ENCODE data around the gene SAMD14. TPM values are rescaled to one million over a fixed set of nuclear protein-coding genes. Genes with fewer than 3 reads are reported as not detected.

SAMD14 gene
- total RNA-seq, 2 donors from 2014 or later = 1.7 to 5.8 TPM

DNA sequence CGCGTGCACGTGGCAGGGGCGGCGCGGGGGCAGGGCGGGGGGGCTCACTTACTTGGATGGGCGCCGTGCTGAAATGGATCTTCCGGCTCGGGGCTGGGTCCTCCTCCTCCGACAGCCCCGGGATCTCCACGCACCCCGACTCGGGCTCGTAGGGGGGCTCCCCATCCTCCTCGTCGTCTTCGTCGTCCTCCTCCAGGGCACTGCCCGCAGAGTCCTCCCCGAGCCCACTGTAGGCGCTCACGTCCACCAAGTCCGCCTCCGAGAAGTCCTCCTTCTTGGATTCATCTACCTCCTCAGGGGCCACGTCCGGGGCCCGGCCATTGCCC, 19.1 kb upstream of the SAMD14 start:
- Mint-ChIP-seq H3K27ac (peak overlapping the region; percentile 98), H3K4me3 (peak overlapping the region; percentile 98), H3K27me3 (no peaks in the 10 kb centered on the region), H3K4me1 (peaks cover 42% of the 10 kb centered on the region), H3K36me3 (ENCODE audit: low read depth) (peaks cover 11% of the 10 kb centered on the region)
- no peaks in the 10 kb centered on the region for H3K9me3 ChIP-seq (ENCODE audit: control insufficient read depth, low read length, poor library complexity, severe bottlenecking)
- no peak for DNase-seq
- ATAC-seq = no peak

DNA sequence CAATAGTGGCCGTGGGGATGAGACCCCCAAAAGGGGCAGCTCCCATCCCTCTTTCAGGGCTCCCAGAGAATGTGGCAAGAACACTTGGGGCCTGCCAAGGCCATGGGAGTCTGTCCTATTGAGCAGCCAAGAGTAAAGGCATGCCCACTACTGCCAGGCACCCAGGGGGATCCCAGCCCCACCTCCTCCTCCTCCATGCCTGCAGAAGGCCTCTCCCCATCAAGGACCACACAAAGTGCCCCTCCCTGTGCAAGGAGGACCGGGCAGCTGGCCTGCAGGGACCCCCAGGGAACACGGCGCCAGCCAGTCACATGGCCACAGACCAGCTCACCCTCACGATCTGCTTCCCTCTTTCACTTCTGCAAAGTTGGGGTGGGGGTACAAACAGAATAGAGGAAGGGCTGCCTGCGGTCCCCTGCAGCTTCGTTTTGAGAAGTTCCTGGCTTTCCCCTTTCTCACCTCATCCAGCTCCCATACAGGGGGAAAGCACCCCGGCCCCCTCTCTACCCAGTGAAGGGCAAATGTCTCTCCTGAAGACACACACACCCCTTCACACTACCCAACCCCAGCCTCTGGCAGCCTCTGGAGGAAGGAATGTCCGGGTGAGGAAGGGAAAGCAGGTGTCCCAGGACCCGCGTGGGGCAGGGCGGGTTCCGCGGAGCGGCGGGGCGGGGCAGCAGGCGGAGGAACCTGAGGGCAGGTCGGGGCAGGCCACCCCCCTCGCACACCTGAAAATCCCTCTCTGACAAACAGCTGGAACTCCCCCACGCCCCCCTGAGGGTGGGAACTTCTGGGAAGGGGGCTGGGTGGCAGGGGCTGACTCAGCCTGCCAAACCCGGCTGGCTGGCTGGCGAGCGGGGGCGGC, 18.5 kb upstream of the SAMD14 start:
- Mint-ChIP-seq H3K4me1 (peaks cover 48% of the 10 kb centered on the region), H3K4me3 (peak overlapping the region; percentile 98)
- DNase-seq = peak; percentile 46 to 76 (median 62)

DNA sequence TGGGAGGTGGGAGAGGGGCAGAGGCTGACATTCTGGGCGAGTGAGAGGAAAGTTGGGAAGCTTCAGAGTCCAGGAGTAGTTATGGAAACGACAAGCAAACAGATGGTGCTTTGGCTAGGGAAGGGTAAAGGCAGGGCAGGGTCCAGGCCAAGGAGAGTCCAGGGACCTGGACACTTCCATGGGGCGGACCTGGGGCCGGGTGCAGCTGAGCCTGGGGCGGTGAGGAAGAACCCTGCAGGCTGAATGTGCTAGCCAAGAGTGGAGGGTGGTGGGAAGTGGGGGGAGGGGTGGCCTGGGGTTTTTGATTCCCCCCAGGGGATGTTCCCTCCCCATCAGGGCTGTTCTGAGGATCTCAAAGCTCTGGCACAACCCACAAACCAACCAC, 17.9 kb upstream of the SAMD14 start:
- no peak for ATAC-seq
- H3K9me3 ChIP-seq (ENCODE audit: control insufficient read depth, low read length, poor library complexity, severe bottlenecking) = no peaks in the 10 kb centered on the region
- Mint-ChIP-seq H3K4me1 (peaks cover 53% of the 10 kb centered on the region), H3K36me3 (ENCODE audit: low read depth) (peaks cover 14% of the 10 kb centered on the region), H3K27me3 (no peaks in the 10 kb centered on the region), H3K27ac (peak overlapping the region; percentile 98), H3K4me3 (peak overlapping the region; percentile 98)
- no peak for DNase-seq

More for the DNA sequence above, 18.5 kb upstream of the SAMD14 start:
- H3K9me3 ChIP-seq (ENCODE audit: control insufficient read depth, low read length, poor library complexity, severe bottlenecking) = no peaks in the 10 kb centered on the region
- Mint-ChIP-seq H3K27ac (peak overlapping the region; percentile 98), H3K27me3 (no peaks in the 10 kb centered on the region), H3K36me3 (ENCODE audit: low read depth) (peaks cover 11% of the 10 kb centered on the region)
- peak; percentile 31 for ATAC-seq

DNA sequence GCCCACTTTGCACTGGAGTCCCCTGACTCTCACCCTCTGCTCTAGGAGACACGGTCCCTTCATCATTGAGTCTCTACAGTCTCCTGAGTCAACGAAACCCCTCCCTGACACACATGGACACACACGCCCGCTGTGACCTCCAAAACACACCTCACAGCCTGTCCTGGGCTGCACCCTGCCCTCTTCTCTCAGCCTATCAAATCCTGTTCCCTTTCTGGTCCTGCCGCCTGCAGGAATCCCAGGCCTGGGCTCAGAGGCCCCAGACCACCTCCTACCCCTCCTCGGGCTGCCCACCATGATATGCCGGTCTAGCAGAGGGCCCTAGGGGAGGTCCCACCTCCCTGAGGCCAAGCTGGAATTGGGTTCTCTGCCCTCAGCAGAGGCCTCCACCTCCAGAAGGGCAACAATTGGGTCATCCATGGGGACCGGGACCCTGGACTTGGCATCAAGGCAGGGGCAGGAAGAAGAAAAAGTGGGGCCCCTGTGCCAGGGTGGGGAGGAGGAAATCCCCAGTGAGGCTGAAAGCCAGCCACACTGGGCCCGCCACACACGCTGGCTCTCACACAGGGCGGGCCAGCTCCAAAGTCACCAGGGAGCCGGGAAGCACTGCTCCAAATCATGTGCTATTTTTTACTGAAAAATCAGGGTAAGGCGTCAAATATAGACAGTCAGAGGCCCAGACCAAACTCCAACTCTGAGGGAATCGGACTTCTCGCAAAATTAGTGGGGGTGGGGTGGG, 17.1 kb upstream of the SAMD14 start:
- H3K4me3 Mint-ChIP-seq = peak overlapping the region; percentile 98
- ATAC-seq = no peak
- peaks cover 17% of the 10 kb centered on the region for H3K36me3 Mint-ChIP-seq (ENCODE audit: low read depth)
- DNase-seq = no peak
- H3K4me1 Mint-ChIP-seq = peaks cover 58% of the 10 kb centered on the region
- H3K27me3 Mint-ChIP-seq = no peaks in the 10 kb centered on the region
- peak overlapping the region; percentile 98 for H3K27ac Mint-ChIP-seq
- no peaks in the 10 kb centered on the region for H3K9me3 ChIP-seq (ENCODE audit: control insufficient read depth, low read length, poor library complexity, severe bottlenecking)

DNA sequence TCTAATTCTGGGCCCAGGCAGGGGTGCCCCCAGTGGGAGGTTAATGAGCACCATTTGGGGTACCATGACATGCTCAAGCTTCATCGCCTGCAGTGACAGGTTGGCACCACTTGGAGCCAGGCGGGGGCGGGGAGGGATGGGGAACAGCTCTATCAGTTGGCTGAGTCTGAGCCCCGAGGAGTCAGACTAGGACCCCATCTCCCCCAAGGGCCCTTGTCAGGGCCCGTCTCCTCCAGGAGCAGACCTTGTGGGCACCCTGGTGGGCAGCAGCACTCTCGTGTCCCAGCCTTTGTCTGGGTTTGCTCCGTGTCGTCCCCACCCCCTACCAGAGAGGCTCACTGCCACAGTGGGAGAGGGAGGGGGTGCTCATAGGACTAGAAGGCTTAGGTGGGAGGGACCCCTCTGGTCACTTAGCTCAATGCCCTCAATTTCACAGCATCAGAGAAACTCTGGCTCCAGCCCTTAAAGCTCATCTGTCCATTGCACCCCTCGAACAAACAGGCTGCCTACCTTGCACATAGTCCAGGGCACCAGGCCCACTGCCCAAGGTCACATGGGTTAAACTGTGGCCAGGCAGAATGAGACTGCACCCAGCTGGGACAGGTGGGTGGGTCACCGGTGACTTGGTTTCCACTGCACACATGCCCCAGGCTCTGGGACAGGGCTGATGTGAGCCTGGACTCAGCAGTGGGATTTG, 16.4 kb upstream of the SAMD14 start:
- H3K36me3 Mint-ChIP-seq (ENCODE audit: low read depth) = peaks cover 21% of the 10 kb centered on the region
- H3K4me3 Mint-ChIP-seq = peak overlapping the region; percentile 98
- ATAC-seq = no peak
- no peaks in the 10 kb centered on the region for H3K27me3 Mint-ChIP-seq
- H3K4me1 Mint-ChIP-seq = peaks cover 62% of the 10 kb centered on the region
- H3K9me3 ChIP-seq (ENCODE audit: control insufficient read depth, low read length, poor library complexity, severe bottlenecking) = no peaks in the 10 kb centered on the region
- H3K27ac Mint-ChIP-seq = peak overlapping the region; percentile 98
- no peak for DNase-seq

DNA sequence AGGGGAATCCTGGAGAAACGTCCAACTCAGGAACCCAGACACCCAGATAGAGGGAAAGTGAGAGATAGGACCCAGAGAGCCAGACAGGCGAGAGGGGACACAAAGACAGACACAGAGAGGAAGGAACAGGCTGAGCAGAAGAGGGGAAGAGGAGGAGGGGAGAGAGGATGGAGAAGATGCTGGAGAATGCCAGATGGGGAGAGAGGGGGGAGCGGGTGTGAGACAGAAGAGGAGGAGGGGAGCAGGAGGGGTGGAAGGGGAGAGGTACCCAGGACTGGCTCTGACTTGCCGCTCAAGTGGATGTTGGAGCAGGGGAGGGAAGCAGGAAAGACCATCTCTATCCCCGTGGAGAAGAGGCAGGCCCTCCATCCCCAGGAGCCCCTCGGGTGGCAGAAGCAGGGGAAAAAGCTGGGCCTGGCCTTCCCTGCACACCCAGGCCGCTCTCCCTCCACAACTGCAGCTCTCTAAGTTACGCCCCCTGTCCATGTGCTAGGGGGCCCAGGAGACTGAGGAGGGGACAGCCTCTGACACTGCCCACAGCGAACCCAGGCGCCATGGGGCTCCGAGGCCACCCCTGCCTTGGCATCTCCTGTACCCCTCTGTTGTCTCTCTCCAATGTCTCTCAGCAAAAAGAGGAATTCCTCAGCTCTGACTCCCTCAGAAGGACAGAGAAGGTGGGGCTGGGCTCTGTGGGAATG, 15.7 kb upstream of the SAMD14 start:
- Mint-ChIP-seq H3K4me3 (peak overlapping the region; percentile 98), H3K27ac (peak overlapping the region; percentile 98), H3K27me3 (no peaks in the 10 kb centered on the region), H3K36me3 (ENCODE audit: low read depth) (peaks cover 21% of the 10 kb centered on the region), H3K4me1 (peaks cover 66% of the 10 kb centered on the region)
- H3K9me3 ChIP-seq (ENCODE audit: control insufficient read depth, low read length, poor library complexity, severe bottlenecking) = no peaks in the 10 kb centered on the region
- DNase-seq = no peak
- ATAC-seq = no peak

DNA sequence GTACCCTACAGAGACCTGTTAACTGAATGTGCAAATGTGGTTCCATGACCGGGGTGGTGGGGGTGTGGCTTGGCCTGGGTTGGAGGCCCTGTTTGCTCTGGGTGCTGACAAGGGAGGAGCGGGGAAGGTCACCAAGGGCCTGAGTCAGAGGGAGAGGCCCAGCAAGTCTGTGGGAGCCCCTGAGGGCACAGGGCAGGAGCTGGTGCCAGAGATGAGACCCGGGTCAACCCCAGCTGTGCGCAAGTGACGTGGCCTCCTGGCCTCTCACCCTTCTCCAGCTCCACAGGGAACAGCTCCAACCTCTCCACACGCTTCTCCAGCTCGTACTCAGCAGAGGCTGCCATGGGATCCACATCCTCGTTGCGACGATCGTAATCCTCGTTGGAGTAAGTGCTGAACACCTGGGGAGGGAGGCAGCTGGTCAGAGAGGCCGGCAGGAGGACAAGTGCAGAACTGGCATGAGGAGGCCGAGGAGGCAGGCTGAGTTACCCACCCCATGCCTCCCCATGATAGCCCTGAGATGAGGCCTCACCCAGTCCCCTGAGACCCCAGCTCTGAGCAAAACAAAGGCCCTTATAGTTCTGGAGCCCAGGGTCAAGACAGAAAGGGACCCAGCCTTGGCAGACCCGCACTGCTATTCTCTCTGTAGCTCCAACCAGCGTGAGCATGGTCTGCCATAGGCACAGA, 15.0 kb upstream of the SAMD14 start:
- no peaks in the 10 kb centered on the region for H3K27me3 Mint-ChIP-seq
- H3K27ac Mint-ChIP-seq = peak overlapping the region; percentile 91
- DNase-seq (no peak), ATAC-seq (no peak)
- no peaks in the 10 kb centered on the region for H3K9me3 ChIP-seq (ENCODE audit: control insufficient read depth, low read length, poor library complexity, severe bottlenecking)
- H3K4me1 Mint-ChIP-seq = peaks cover 73% of the 10 kb centered on the region
- H3K36me3 Mint-ChIP-seq (ENCODE audit: low read depth) = peaks cover 21% of the 10 kb centered on the region
- H3K4me3 Mint-ChIP-seq = peak overlapping the region; percentile 98

DNA sequence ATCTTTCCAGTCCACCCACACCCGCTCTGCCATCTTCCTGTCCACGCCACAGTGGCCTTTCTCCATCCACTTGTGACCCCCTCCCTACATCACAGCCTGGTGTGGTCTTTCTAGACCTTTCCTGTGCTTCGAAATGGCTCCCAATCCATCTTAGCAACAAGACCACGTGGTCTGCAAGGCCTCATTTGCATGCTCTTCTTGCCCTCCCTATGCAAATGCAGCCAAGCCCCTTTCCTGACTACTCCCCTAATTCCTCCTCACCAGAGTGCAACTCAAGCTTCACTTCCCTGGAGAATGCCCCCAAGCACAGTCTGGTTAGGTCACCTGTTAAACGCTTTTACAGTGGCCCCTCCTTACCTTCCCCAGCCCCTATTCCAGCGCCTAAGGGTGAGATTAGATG, 14.4 kb upstream of the SAMD14 start:
- Mint-ChIP-seq H3K4me1 (peaks cover 80% of the 10 kb centered on the region), H3K36me3 (ENCODE audit: low read depth) (peaks cover 21% of the 10 kb centered on the region)

DNA sequence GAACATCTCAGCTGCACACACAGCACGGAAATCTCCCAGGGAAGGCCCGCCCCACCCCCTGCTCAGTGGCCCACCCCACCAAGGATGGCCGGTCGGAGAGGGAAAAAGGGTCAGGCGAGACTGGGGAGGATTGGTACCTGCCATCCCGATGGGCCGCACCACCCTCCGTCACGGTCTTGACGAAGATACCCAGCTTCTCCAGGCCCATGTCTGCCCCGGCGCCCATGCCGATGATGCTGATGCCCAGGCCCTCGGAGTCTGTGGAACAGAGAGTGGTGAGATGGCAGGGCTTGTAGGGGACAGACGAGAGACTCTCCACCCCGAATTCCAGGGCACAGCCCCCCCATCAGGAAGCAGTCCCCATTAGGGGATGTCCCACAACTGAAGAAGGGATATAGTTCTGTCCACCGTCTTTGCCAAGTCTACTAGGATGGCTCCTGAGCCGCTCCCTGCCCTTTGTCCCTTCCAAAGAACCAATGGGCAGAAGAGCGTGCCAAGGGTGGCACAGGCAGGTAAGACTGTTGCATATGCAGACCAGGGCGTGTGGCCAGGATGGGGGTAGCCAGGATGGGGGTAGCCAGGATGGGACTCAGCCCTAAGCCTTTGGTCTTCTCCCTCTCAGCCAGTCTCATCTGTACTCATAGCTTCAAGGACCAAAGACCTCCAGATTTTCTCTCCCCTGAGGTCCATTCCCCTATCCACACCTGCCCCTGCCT, 13.7 kb upstream of the SAMD14 start:
- ATAC-seq (no peak), DNase-seq (no peak)
- Mint-ChIP-seq H3K36me3 (ENCODE audit: low read depth) (peaks cover 21% of the 10 kb centered on the region), H3K4me3 (peak overlapping the region; percentile 67), H3K27ac (peak overlapping the region; percentile 91), H3K4me1 (peaks cover 80% of the 10 kb centered on the region), H3K27me3 (no peaks in the 10 kb centered on the region)
- H3K9me3 ChIP-seq (ENCODE audit: control insufficient read depth, low read length, poor library complexity, severe bottlenecking) = no peaks in the 10 kb centered on the region

More for the DNA sequence above, 14.4 kb upstream of the SAMD14 start:
- DNase-seq (no peak), ATAC-seq (no peak)
- Mint-ChIP-seq H3K4me3 (peak overlapping the region; percentile 67), H3K27me3 (no peaks in the 10 kb centered on the region), H3K27ac (peak overlapping the region; percentile 91)
- H3K9me3 ChIP-seq (ENCODE audit: control insufficient read depth, low read length, poor library complexity, severe bottlenecking) = no peaks in the 10 kb centered on the region

DNA sequence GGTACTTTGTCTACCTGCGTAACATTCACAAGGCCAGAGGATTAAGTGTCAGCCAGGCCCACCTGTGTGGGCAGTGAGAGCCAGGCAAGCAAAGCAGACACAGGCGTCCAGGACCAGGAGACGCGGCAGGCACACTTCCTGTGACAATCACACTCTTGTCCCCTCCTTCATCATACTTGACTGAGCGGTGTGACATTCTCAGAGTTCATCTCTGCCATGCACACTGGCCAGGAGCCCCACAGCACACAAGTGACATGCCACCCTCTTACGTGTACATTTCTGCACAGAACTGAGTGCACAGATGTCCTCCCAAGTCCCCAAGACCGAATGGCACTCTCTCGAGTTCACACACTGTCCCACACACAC, 11.8 kb upstream of the SAMD14 start:
- H3K9me3 ChIP-seq (ENCODE audit: control insufficient read depth, low read length, poor library complexity, severe bottlenecking) = no peaks in the 10 kb centered on the region
- H3K36me3 Mint-ChIP-seq (ENCODE audit: low read depth) = peaks cover 18% of the 10 kb centered on the region
- no peak for DNase-seq
- no peaks in the 10 kb centered on the region for H3K27me3 Mint-ChIP-seq
- H3K4me1 Mint-ChIP-seq = peaks cover 83% of the 10 kb centered on the region
- no peak for ATAC-seq
- H3K4me3 Mint-ChIP-seq = peak overlapping the region; percentile 91
- H3K27ac Mint-ChIP-seq = peak overlapping the region; percentile 91

DNA sequence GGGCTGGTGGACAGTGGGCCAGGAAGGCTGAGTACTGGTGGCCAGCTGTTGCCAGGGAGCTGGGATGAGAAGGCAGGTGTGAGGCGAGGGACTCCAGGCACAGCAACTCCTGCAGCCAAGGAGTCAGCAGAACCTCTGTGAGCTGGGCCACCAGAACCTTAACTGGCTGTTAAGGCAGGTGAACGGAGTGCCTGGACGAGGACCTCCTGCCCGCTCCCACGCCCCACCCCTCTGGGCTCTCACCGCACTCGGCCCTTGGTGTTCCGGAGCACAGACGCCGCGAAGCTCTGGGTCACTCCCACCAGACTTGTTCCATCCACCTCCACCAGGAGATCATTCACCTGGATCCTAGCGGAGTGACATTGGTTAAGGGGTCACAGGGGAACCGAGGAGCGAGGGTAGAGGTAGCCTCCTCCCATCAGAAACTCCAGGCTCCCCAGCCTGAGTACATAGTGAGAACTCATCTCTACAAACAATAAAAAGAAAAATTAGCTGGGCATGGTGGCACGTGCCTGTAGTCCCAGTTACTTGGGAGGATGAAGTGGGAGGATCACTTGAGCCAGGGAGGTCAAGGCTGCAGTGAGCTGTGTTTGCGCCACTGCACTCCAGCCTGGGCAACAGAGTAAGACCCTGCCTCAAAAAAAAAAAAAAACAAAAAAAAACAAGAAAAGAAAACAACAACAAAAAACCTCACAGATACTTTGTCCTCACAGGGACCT, 11.2 kb upstream of the SAMD14 start:
- DNase-seq (no peak), ATAC-seq (no peak)
- Mint-ChIP-seq H3K27me3 (no peaks in the 10 kb centered on the region), H3K27ac (peak overlapping the region; percentile 91), H3K4me3 (peak overlapping the region; percentile 91), H3K36me3 (ENCODE audit: low read depth) (peaks cover 22% of the 10 kb centered on the region), H3K4me1 (peaks cover 83% of the 10 kb centered on the region)
- H3K9me3 ChIP-seq (ENCODE audit: control insufficient read depth, low read length, poor library complexity, severe bottlenecking) = no peaks in the 10 kb centered on the region
